Immature natural killer cell (primary cell): ENCODE results near the gene SFMBT1. TPM values are rescaled to one million over a fixed set of nuclear protein-coding genes. Genes with fewer than 3 reads are reported as not detected.
"Not testable (repeated sequence)": the region's sequence is repeated elsewhere in the genome, so short reads cannot be mapped to it uniquely, and the experiment has no call there.

Experiments used
- DNase-seq, 3 donors: peaks; one replicate each; pipeline ENCODE4 v3.0.0; 2022; ENCODE audit warnings: mixed read lengths in 1 of 3
- H3K27ac Mint-ChIP-seq, 6 donors: one replicate each; pipeline ENCODE4 v1.8.0; 2020; ENCODE audit warnings: mixed read lengths in 6 of 6, mild to moderate bottlenecking in 5 of 6, inconsistent platforms in 4 of 6, moderate library complexity in 3 of 6
- H3K27me3 Mint-ChIP-seq, 3 donors: one replicate each; pipeline ENCODE4 v1.8.0; 2020 to 2021; ENCODE audit warnings: low read depth in 3 of 3, mild to moderate bottlenecking in 3 of 3, mixed read lengths in 3 of 3, moderate library complexity in 3 of 3, inconsistent platforms in 1 of 3
- H3K36me3 Mint-ChIP-seq, 3 donors: one replicate each; pipeline ENCODE4 v1.8.0; 2020; ENCODE audit warnings: mixed read lengths in 3 of 3, inconsistent platforms in 2 of 3, mild to moderate bottlenecking in 2 of 3
- H3K4me1 Mint-ChIP-seq, 2 donors: one replicate each; pipeline ENCODE4 v1.8.0; 2020; ENCODE audit warnings: inconsistent platforms in 2 of 2, mild to moderate bottlenecking in 2 of 2, mixed read lengths in 2 of 2, moderate library complexity in 1 of 2
- H3K4me3 Mint-ChIP-seq, 5 donors: one replicate each; pipeline ENCODE4 v1.8.0; 2020; ENCODE audit warnings: mild to moderate bottlenecking in 5 of 5, mixed read lengths in 5 of 5, inconsistent platforms in 3 of 5, moderate library complexity in 3 of 5
- H3K9me3 Mint-ChIP-seq, 6 donors: one replicate each; pipeline ENCODE4 v1.8.0; 2020; ENCODE audit warnings: mild to moderate bottlenecking in 6 of 6, mixed read lengths in 6 of 6, inconsistent platforms in 4 of 6, moderate library complexity in 3 of 6
- polyA plus RNA-seq, 3 donors: library from polyadenylated mRNA; unstranded; fragments of 300-500 nt; fragmentation: Illumina TruSeq; gene quantifications; one replicate each; pipeline ENCODE4 v1.2.3, GENCODE V29; 2021

SFMBT1 gene
- polyA plus RNA-seq, 3 donors from 2014 or later, result 6.6 to 12.9 (median 12.3) TPM

- DNase-seq, result no peak
- H3K27me3 Mint-ChIP-seq, result peaks cover 6 to 10% (median 6%) of the 10 kb centered on the region in 3 donors
- H3K36me3 Mint-ChIP-seq, result no peaks in the 10 kb centered on the region
- H3K9me3 Mint-ChIP-seq, result no peaks in the 10 kb centered on the region
- H3K4me3 Mint-ChIP-seq, result no peak overlapping the region
- peaks cover 15 to 16% of the 10 kb centered on the region in 2 donors for H3K4me1 Mint-ChIP-seq
- no peak overlapping the region for H3K27ac Mint-ChIP-seq
Observed at GRCh38 chr3:53068176-53068575, 22.3 kb upstream of the SFMBT1 start.

DNA sequence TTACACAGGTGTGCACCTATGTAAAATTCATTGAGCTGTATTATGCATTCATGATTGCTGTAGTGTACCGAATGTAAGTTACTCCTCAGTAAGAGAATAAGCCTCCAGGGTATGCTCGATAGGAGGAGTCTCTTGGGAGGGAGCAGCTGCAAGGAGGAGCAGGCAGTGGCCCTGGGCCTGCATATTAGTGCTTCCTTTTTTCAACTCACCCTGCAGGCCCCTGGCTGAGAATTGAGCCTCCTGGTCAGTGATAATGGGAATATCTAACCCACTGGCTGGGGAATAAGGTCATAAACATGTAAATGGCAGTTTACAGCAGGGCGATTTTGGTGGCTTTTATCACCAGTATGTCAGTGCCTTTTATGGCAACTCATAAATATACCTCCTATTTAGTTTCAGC, 21.7 kb upstream of the SFMBT1 start:
- H3K4me3 Mint-ChIP-seq, result no peak overlapping the region
- no peaks in the 10 kb centered on the region for H3K36me3 Mint-ChIP-seq
- no peaks in the 10 kb centered on the region for H3K9me3 Mint-ChIP-seq
- DNase-seq, result no peak
- H3K27me3 Mint-ChIP-seq, result peaks cover 3 to 14% (median 6%) of the 10 kb centered on the region in 3 donors
- no peak overlapping the region for H3K27ac Mint-ChIP-seq
- peaks cover 9 to 11% of the 10 kb centered on the region in 2 donors for H3K4me1 Mint-ChIP-seq

GRCh38 chr3:53065841-53066480, 20.1 kb upstream of the SFMBT1 start:
- Mint-ChIP-seq H3K36me3 (no peaks in the 10 kb centered on the region), H3K27ac (no peak overlapping the region), H3K9me3 (no peaks in the 10 kb centered on the region), H3K4me1 (no peaks in the 10 kb centered on the region), H3K4me3 (no peak overlapping the region), H3K27me3 (peaks cover 1 to 19% (median 6%) of the 10 kb centered on the region in 3 donors)
- no peak for DNase-seq

GRCh38 chr3:53062905-53063304, 17.0 kb upstream of the SFMBT1 start:
- Mint-ChIP-seq H3K9me3 (no peaks in the 10 kb centered on the region), H3K4me1 (no peaks in the 10 kb centered on the region), H3K27me3 (peaks cover 2 to 19% (median 8%) of the 10 kb centered on the region in 3 donors), H3K36me3 (no peaks in the 10 kb centered on the region), H3K27ac (no peak overlapping the region), H3K4me3 (no peak overlapping the region)
- no peak for DNase-seq

DNA sequence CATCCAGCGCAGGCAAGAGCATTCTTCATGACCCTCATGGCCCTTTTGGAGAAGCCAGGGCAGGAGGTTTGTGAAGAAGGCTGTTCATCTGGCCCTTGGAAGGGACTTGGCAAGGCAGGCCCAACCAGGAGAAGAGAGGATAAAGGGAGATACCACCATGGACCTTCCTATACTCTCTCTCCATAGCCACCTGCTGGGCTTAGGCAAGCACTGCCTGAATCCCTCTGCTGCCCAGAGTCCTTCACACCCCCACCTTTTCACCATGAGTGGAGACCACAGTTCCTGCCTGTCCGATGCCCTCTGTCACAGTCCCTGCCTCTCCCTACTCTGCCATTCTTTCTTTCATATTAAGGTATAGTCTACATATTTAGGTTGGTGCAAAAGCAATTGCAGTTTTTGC, 10.6 kb upstream of the SFMBT1 start:
- no peaks in the 10 kb centered on the region for H3K36me3 Mint-ChIP-seq
- no peak for DNase-seq
- no peak overlapping the region for H3K4me3 Mint-ChIP-seq
- H3K27me3 Mint-ChIP-seq, result peaks cover 2 to 6% (median 3%) of the 10 kb centered on the region in 3 donors
- no peak overlapping the region for H3K27ac Mint-ChIP-seq
- H3K4me1 Mint-ChIP-seq, result no peaks in the 10 kb centered on the region
- H3K9me3 Mint-ChIP-seq, result no peaks in the 10 kb centered on the region

GRCh38 chr3:53054233-53054632, 8.4 kb upstream of the SFMBT1 start:
- H3K4me3 Mint-ChIP-seq, H3K27me3 Mint-ChIP-seq, H3K36me3 Mint-ChIP-seq, DNase-seq, H3K9me3 Mint-ChIP-seq, H3K4me1 Mint-ChIP-seq, H3K27ac Mint-ChIP-seq: not testable (repeated sequence)

DNA sequence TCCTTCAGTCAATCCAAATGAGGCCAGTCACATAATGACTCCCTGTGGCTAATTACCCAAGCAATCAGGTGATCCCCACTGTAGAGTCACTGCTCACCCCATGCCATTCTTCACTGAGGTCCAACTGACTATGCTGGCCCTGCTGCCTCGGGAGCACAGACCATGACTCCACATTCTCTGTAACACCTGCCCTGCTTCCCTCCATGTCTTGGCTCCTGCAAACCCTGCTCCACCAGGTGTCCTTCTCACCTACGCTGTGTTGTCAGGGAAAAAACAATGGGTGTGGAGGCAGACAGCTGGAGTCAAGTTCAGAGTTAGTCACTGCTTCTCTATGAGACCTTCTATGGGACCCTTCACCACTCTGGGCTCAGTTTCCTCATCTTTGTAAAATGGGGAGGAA, 6.1 kb upstream of the SFMBT1 start:
- H3K27me3 Mint-ChIP-seq, result peaks cover 2 to 4% (median 2%) of the 10 kb centered on the region in 3 donors
- no peaks in the 10 kb centered on the region for H3K36me3 Mint-ChIP-seq
- DNase-seq, result no peak
- H3K4me1 Mint-ChIP-seq, result peaks cover 6 to 8% of the 10 kb centered on the region in 2 donors
- no peak overlapping the region for H3K4me3 Mint-ChIP-seq
- no peak overlapping the region for H3K27ac Mint-ChIP-seq
- H3K9me3 Mint-ChIP-seq, result no peaks in the 10 kb centered on the region

DNA sequence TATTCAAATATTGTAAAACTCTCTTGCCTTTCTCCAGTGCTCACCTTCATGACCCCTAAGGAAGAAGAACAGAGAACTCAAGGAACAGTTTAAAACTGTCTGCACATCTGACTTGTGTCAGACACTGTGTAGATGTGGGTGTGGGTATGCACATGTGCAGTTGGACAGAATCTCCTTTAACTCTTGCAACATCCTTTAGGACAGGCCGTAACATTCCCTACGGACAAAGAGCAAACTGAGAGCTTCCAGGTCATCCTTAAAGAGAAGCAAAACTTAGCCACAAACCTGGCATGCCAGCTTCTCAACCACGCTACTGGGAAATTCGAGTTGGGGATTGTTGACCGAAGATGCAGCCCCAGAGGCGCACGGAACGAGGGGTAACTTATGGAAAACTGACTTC, 4.1 kb upstream of the SFMBT1 start:
- Mint-ChIP-seq H3K36me3 (no peaks in the 10 kb centered on the region), H3K4me1 (peaks cover 11 to 12% of the 10 kb centered on the region in 2 donors), H3K9me3 (no peaks in the 10 kb centered on the region), H3K27me3 (peaks cover 3 to 7% (median 7%) of the 10 kb centered on the region in 3 donors), H3K4me3 (peak overlapping the region in 1 of 5 donors; percentile 21), H3K27ac (no peak overlapping the region)
- no peak for DNase-seq

DNA sequence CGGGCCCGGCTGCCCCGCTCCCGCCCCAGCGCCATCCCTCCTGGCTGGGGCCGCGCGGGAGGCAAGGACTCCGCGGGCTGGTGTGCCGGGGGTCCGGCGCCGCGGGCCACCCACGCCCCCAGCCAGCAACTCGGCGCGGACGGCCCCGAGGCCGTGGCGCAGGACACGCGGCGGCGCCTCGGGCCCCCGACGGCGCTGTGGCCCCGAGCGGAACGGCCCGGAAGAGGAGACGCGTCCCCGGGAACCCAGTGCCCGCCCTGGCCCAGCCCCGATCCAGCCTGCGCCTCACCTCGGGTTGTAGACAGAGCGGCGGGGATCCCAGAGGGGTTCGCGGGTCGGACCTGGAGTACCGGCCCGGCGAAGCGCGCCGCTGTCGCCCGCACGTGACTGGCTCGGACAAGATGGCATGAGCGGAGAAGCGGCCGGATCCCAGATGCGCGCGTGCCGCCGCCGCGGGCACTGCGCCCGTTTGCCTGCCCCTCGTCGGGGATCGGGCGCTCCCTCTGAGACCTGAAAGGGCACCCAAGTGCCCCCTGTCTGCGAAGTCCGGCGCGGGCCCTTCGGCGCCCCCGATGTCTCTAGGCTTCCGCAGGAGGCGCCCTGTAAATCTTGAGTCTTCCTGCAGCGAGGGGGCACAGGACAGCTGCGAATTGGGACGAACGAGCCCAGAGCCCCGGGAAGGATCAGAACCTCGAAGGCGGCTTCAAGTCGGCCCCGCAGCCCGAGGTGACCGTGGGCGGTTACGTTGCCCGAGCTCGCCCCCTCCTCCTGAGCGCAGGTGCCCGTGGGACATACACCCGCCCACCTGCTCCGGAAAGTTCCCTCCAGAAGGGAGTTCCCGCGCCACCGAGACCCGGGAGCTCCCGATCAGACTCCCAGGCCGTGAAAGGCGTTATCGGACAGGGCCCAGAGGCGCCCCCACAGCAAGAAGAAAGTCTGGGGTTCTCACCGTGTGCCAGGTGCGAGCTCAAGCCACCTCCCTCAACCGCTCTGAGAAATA, 598 bp upstream of the SFMBT1 start:
- H3K27ac Mint-ChIP-seq, result peak overlapping the region; percentile 75 to 90 (median 86)
- peak overlapping the region; percentile 83 to 91 (median 89) for H3K4me3 Mint-ChIP-seq
- no peaks in the 10 kb centered on the region for H3K9me3 Mint-ChIP-seq
- peaks cover 10 to 12% (median 12%) of the 10 kb centered on the region in 3 donors for H3K27me3 Mint-ChIP-seq
- no peaks in the 10 kb centered on the region for H3K36me3 Mint-ChIP-seq
- peaks cover 22 to 29% of the 10 kb centered on the region in 2 donors for H3K4me1 Mint-ChIP-seq
- peak; percentile 71 to 73 (median 73) for DNase-seq

GRCh38 chr3:53044711-53045517, 959 bp downstream of the SFMBT1 start:
- no peaks in the 10 kb centered on the region for H3K36me3 Mint-ChIP-seq
- H3K27ac Mint-ChIP-seq, result peak overlapping the region; percentile 93 to 97 (median 96)
- no peaks in the 10 kb centered on the region for H3K9me3 Mint-ChIP-seq
- peaks cover 22 to 36% of the 10 kb centered on the region in 2 donors for H3K4me1 Mint-ChIP-seq
- peak overlapping the region; percentile 93 to 98 (median 95) for H3K4me3 Mint-ChIP-seq
- peak; percentile 67 to 75 (median 72) for DNase-seq
- peaks cover 10 to 14% (median 12%) of the 10 kb centered on the region in 3 donors for H3K27me3 Mint-ChIP-seq

DNA sequence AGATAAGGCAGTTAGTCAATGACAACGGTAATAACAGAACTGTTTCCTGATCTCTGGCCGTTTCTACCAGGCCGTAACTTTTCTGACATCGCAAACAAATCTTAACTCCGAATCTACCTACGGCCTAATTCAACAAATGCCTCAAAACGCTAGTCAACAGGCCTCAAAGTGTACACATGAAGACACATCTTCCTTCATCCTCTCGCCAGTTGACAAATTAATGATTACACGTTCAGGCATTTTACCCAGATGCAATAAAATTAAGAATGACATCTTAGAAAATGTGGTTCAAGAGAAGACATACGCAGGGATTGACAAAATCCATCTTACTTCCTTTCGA, 1.5 kb downstream of the SFMBT1 start:
- no peak for DNase-seq
- Mint-ChIP-seq H3K36me3 (no peaks in the 10 kb centered on the region), H3K4me3 (peak overlapping the region; percentile 93 to 98 (median 95)), H3K9me3 (no peaks in the 10 kb centered on the region), H3K27ac (peak overlapping the region; percentile 93 to 97 (median 96)), H3K4me1 (peaks cover 22 to 36% of the 10 kb centered on the region in 2 donors), H3K27me3 (peaks cover 10 to 14% (median 12%) of the 10 kb centered on the region in 3 donors)

DNA sequence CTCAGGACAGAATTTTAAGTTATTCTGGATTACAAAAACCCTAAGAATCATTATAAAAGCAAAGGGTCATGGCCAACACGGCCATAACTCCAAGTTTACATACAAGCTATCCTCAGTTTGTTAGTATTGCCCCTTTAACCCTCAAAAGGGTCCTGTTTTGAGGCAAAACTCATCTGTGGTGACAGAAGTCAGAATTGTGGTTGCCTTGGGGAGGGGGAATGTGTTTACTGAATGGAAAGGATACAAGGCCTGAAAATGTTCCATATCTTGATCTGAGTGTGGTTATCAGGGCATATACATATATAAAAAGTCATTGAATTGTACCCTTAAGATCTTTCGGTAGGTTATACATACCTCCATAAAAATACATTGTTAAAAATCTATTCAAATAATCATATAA, 2.1 kb downstream of the SFMBT1 start:
- H3K4me1 Mint-ChIP-seq, result peaks cover 22 to 36% of the 10 kb centered on the region in 2 donors
- peak overlapping the region in 4 of 5 donors; percentile 37 to 98 (median 94) for H3K4me3 Mint-ChIP-seq
- H3K27me3 Mint-ChIP-seq, result peaks cover 12 to 14% (median 12%) of the 10 kb centered on the region in 3 donors
- no peaks in the 10 kb centered on the region for H3K9me3 Mint-ChIP-seq
- H3K27ac Mint-ChIP-seq, result peak overlapping the region in 5 of 6 donors; percentile 93 to 97 (median 96)
- no peaks in the 10 kb centered on the region for H3K36me3 Mint-ChIP-seq
- DNase-seq, result no peak

GRCh38 chr3:53042651-53043050, 3.2 kb downstream of the SFMBT1 start:
- Mint-ChIP-seq H3K27me3 (peaks cover 12 to 14% (median 12%) of the 10 kb centered on the region in 3 donors), H3K9me3 (no peaks in the 10 kb centered on the region), H3K36me3 (no peaks in the 10 kb centered on the region), H3K4me3 (no peak overlapping the region), H3K27ac (no peak overlapping the region), H3K4me1 (peaks cover 23 to 41% of the 10 kb centered on the region in 2 donors)
- no peak for DNase-seq
